ENCODE data around the gene DCLK3.
A peak's percentile ranks its signal among the peaks of the same experiment; 100 is the strongest.

Gene DCLK3

GRCh38 chr3:36680952-36681351, 83.4 kb downstream of the DCLK3 start:
- TF ChIP-seq RAD21 (IDR thresholded peaks at IDR 0.05; ENCODE audit: low read depth) = no peak
- TF ChIP-seq NFIC (IDR thresholded peaks at IDR 0.05) = no peak
- TF ChIP-seq CEBPB (IDR thresholded peaks at IDR 0.05) = no peak

GRCh38 chr3:36679384-36680200, 84.8 kb downstream of the DCLK3 start:
- 0 out of 2 replicates have a peak, but pooled peaks have one; percentile 7 for TF ChIP-seq CEBPB (IDR thresholded peaks at IDR 0.05)
- TF ChIP-seq TAF1 (IDR thresholded peaks at IDR 0.05; ENCODE audit: low read depth) = no peak

GRCh38 chr3:36678216-36679013, 85.9 kb downstream of the DCLK3 start:
- TF ChIP-seq NFIC (IDR thresholded peaks at IDR 0.05) (no peak), ZBTB7A (IDR thresholded peaks at IDR 0.05; ENCODE audit: low read depth) (no peak), MAX (IDR thresholded peaks at IDR 0.05) (no peak), TEAD4 (IDR thresholded peaks at IDR 0.05) (no peak), RAD21 (IDR thresholded peaks at IDR 0.05; ENCODE audit: low read depth) (no peak), USF1 (IDR thresholded peaks at IDR 0.05) (no peak), YY1 (IDR thresholded peaks at IDR 0.05; ENCODE audit: low read depth) (no peak), FOXM1 (IDR thresholded peaks at IDR 0.05; ENCODE audit: borderline replicate concordance, low read depth) (no peak), REST (IDR thresholded peaks at IDR 0.05; ENCODE audit: low read depth) (no peak), CEBPB (IDR thresholded peaks at IDR 0.05) (no peak), CREB1 (IDR thresholded peaks at IDR 0.05; ENCODE audit: low read depth) (no peak), EP300 (IDR thresholded peaks at IDR 0.05; ENCODE audit: borderline replicate concordance) (no peak), TCF12 (IDR thresholded peaks at IDR 0.05; ENCODE audit: low read depth) (no peak)

GRCh38 chr3:36677331-36678007, 86.9 kb downstream of the DCLK3 start:
- TF ChIP-seq CEBPB (IDR thresholded peaks at IDR 0.05) (no peak), TCF12 (IDR thresholded peaks at IDR 0.05; ENCODE audit: low read depth) (peak; percentile 43), REST (IDR thresholded peaks at IDR 0.05; ENCODE audit: low read depth) (no peak), RAD21 (IDR thresholded peaks at IDR 0.05; ENCODE audit: low read depth) (no peak), EGR1 (IDR thresholded peaks at IDR 0.05) (no peak), FOXM1 (IDR thresholded peaks at IDR 0.05; ENCODE audit: borderline replicate concordance, low read depth) (no peak), ZBTB7A (IDR thresholded peaks at IDR 0.05; ENCODE audit: low read depth) (no peak), TEAD4 (IDR thresholded peaks at IDR 0.05) (peak; percentile 97), NFIC (IDR thresholded peaks at IDR 0.05) (peak; percentile 25; the same call in 1 of the 2 replicates), USF1 (IDR thresholded peaks at IDR 0.05) (no peak), CREB1 (IDR thresholded peaks at IDR 0.05; ENCODE audit: low read depth) (no peak), TAF1 (IDR thresholded peaks at IDR 0.05; ENCODE audit: low read depth) (no peak), EP300 (IDR thresholded peaks at IDR 0.05; ENCODE audit: borderline replicate concordance) (peak; percentile 53; the same call in 1 of the 2 replicates), YY1 (IDR thresholded peaks at IDR 0.05; ENCODE audit: low read depth) (no peak; the same call in 1 of the 2 replicates), MAX (IDR thresholded peaks at IDR 0.05) (peak; percentile 23; the same call in 1 of the 2 replicates)

- no peak for TF ChIP-seq EGR1 (IDR thresholded peaks at IDR 0.05)
- TF ChIP-seq TCF12 (IDR thresholded peaks at IDR 0.05; ENCODE audit: low read depth) = no peak
- no peak for TF ChIP-seq FOXM1 (IDR thresholded peaks at IDR 0.05; ENCODE audit: borderline replicate concordance, low read depth)
- no peak for TF ChIP-seq CREB1 (IDR thresholded peaks at IDR 0.05; ENCODE audit: low read depth)
- no peak for TF ChIP-seq RAD21 (IDR thresholded peaks at IDR 0.05; ENCODE audit: low read depth)
- TF ChIP-seq REST (IDR thresholded peaks at IDR 0.05; ENCODE audit: low read depth) = no peak
- TF ChIP-seq USF1 (IDR thresholded peaks at IDR 0.05) = no peak
- no peak for TF ChIP-seq EP300 (IDR thresholded peaks at IDR 0.05; ENCODE audit: borderline replicate concordance)
- TF ChIP-seq TAF1 (IDR thresholded peaks at IDR 0.05; ENCODE audit: low read depth) = no peak
- TF ChIP-seq ZBTB7A (IDR thresholded peaks at IDR 0.05; ENCODE audit: low read depth) = no peak
These were observed 89.5 kb downstream of the DCLK3 start for GRCh38 chr3:36674816-36675215.

Measured in Ishikawa (cell line).